GM20000 (cell line): Measurements from ENCODE around the gene VILL.

ENCODE experiments used
- DNase-seq: peaks from one replicate; pipeline ENCODE4 v3.0.0; 2012; ENCODE audit warnings: low spot score
- CTCF ChIP-seq: IDR thresholded peaks from 2 replicates; pipeline ENCODE4 v1.5.1; 2012; ENCODE audit warnings: mild to moderate bottlenecking, control low read depth; ENCODE audit errors: extremely low read depth, missing control alignments

Gene VILL

GRCh38 chr3:37945156-37945806, 45.3 kb upstream of the VILL start:
- TF ChIP-seq CTCF: no peak
- no peak for DNase-seq

GRCh38 chr3:37945807-37946530, 44.6 kb upstream of the VILL start:
- TF ChIP-seq CTCF: no peak
- DNase-seq: no peak

- DNase-seq: no peak
Measured at GRCh38 chr3:37946531-37946889, 44.1 kb upstream of the VILL start.

GRCh38 chr3:37949866-37950265, 40.7 kb upstream of the VILL start:
- no peak for TF ChIP-seq CTCF

More at GRCh38 chr3:37946531-37946889, 44.1 kb upstream of the VILL start:
- no peak for TF ChIP-seq CTCF

GRCh38 chr3:37952564-37952963, 38.0 kb upstream of the VILL start:
- no peak for DNase-seq
- no peak for TF ChIP-seq CTCF

More at GRCh38 chr3:37949866-37950265, 40.7 kb upstream of the VILL start:
- no peak for DNase-seq

GRCh38 chr3:37953226-37953625, 37.4 kb upstream of the VILL start:
- no peak for TF ChIP-seq CTCF
- no peak for DNase-seq

- no peak for TF ChIP-seq CTCF
- no peak for DNase-seq
Measured at GRCh38 chr3:37953707-37954394, 36.7 kb upstream of the VILL start.
